T follicular helper cell (primary cell): ENCODE data around the gene GRK1.

ENCODE experiments used
- DNase-seq: peaks from one replicate; pipeline ENCODE4 v3.0.0-alpha.2; 2020; ENCODE audit warnings: low read depth

GRK1 gene

GRCh38 chr13:113650275-113650674, 16.7 kb upstream of the GRK1 start:
- no peak for DNase-seq

GRCh38 chr13:113650731-113651148, 16.3 kb upstream of the GRK1 start:
- DNase-seq: no peak

GRCh38 chr13:113651511-113652403, 15.3 kb upstream of the GRK1 start:
- DNase-seq: no peak

- no peak for DNase-seq
Observed at GRCh38 chr13:113652404-113653263, 14.4 kb upstream of the GRK1 start.

- no peak for DNase-seq
Observed at GRCh38 chr13:113653264-113654174, 13.5 kb upstream of the GRK1 start.

GRCh38 chr13:113654175-113654560, 12.9 kb upstream of the GRK1 start:
- no peak for DNase-seq

- DNase-seq: no peak
Observed at GRCh38 chr13:113654591-113655345, 12.3 kb upstream of the GRK1 start.

GRCh38 chr13:113655346-113656002, 11.5 kb upstream of the GRK1 start:
- no peak for DNase-seq

GRCh38 chr13:113656003-113656588, 10.9 kb upstream of the GRK1 start:
- DNase-seq: no peak

- no peak for DNase-seq
Observed at GRCh38 chr13:113656831-113657671, 10.0 kb upstream of the GRK1 start.

- no peak for DNase-seq
Observed at GRCh38 chr13:113657851-113658741, 8.9 kb upstream of the GRK1 start, which contains the start of gene ATP4B. Gene ATP4B (minus strand): TSS chr13:113658198. CDS start chr13:113658144, 54 bp downstream.

- DNase-seq: no peak
Observed at GRCh38 chr13:113658836-113659235, 8.2 kb upstream of the GRK1 start.

GRCh38 chr13:113659337-113659736, 7.7 kb upstream of the GRK1 start:
- no peak for DNase-seq

- DNase-seq: no peak
Observed at GRCh38 chr13:113660066-113660465, 7.0 kb upstream of the GRK1 start.

GRCh38 chr13:113661509-113661908, 5.5 kb upstream of the GRK1 start:
- no peak for DNase-seq

GRCh38 chr13:113663934-113664333, 3.1 kb upstream of the GRK1 start:
- DNase-seq: no peak

- DNase-seq: no peak
Observed at GRCh38 chr13:113664751-113665596, 2.0 kb upstream of the GRK1 start.
